Measurements from ENCODE around the gene MTFR2. TPM values are rescaled to one million over a fixed set of nuclear protein-coding genes. Genes with fewer than 3 reads are reported as not detected.

Gene MTFR2
- total and polyA plus RNA-seq, 2 of the 13 experiments (the other 11 are each of a cell fraction or from before 2014, with no cell fraction given), result 6.7 to 10.7 TPM

GRCh38 chr6:136289579-136290409 lies 39.7 kb upstream of the MTFR2 start, which contains the start of gene BCLAF1 (continued):
- TF ChIP-seq UBTF (CRISPR knock-in tag; IDR thresholded peaks at IDR 0.05) (peak; percentile 75; the same call in 1 of the 2 replicates), ZNF878 (CRISPR knock-in tag; IDR thresholded peaks at IDR 0.05) (peak; percentile 79), TOPORS (CRISPR knock-in tag; IDR thresholded peaks at IDR 0.05) (peak; percentile 91; the same call in 1 of the 2 replicates), NFKBIZ (CRISPR knock-in tag; IDR thresholded peaks at IDR 0.05) (peak; percentile 54), ZFYVE20 (CRISPR knock-in tag; IDR thresholded peaks at IDR 0.05; ENCODE audit: borderline replicate concordance, low read depth) (no peak; the same call in 1 of the 2 replicates), SAFB2 (CRISPR knock-in tag; IDR thresholded peaks at IDR 0.05; ENCODE audit: borderline replicate concordance, low read depth) (0 out of 2 replicates have a peak, but pooled peaks have one; percentile 55), PATZ1 (CRISPR knock-in tag; IDR thresholded peaks at IDR 0.05) (peak; percentile 22; the same call in 1 of the 2 replicates), PBX2 (CRISPR knock-in tag; IDR thresholded peaks at IDR 0.05) (peak; percentile 41; the same call in 1 of the 2 replicates), IKZF1 (IDR thresholded peaks at IDR 0.05) (no peak), MAFF (IDR thresholded peaks at IDR 0.05; ENCODE audit: low read depth, low read length) (no peak), TBL1XR1 (IDR thresholded peaks at IDR 0.05; ENCODE audit: borderline replicate concordance, low read length, partially characterized antibody) (peak; percentile 17), USF2 (IDR thresholded peaks at IDR 0.05; ENCODE audit: low read depth, low read length) (no peak), USF2 (CRISPR knock-in tag; IDR thresholded peaks at IDR 0.05; ENCODE audit: borderline replicate concordance) (peak; percentile 14; the same call in 1 of the 2 replicates), MXD4 (CRISPR knock-in tag; IDR thresholded peaks at IDR 0.05) (peak; percentile 58; the same call in 1 of the 2 replicates), THAP8 (CRISPR knock-in tag; IDR thresholded peaks at IDR 0.05; ENCODE audit: borderline replicate concordance) (peak; percentile 70; the same call in 1 of the 2 replicates), ZNF597 (CRISPR knock-in tag; IDR thresholded peaks at IDR 0.05) (no peak), ZNF556 (CRISPR knock-in tag; IDR thresholded peaks at IDR 0.05; ENCODE audit: borderline replicate concordance) (peak; percentile 87; the same call in 1 of the 2 replicates), ZFP82 (CRISPR knock-in tag; IDR thresholded peaks at IDR 0.05; ENCODE audit: borderline replicate concordance) (peak; percentile 34)

All from HepG2 (cell line).